Measurements from ENCODE around the gene CASKIN1. TPM values are rescaled to one million over a fixed set of nuclear protein-coding genes. Genes with fewer than 3 reads are reported as not detected.
A peak's percentile ranks its signal among the peaks of the same experiment; 100 is the strongest.

CASKIN1 gene
- polyA plus RNA-seq, 1 donor from 2014 or later: not detected

GRCh38 chr16:2183671-2184070 is 12.7 kb downstream of the CASKIN1 start:
- H3K4me1 Mint-ChIP-seq: peaks cover 0 to 4% (median 2%) of the 10 kb centered on the region in 3 donors
- H3K4me3 Mint-ChIP-seq: peak overlapping the region in 1 of 4 donors; percentile 54
- peak overlapping the region in 1 of 3 donors; percentile 59 for H3K27ac Mint-ChIP-seq
- no peaks in the 10 kb centered on the region for H3K27me3 Mint-ChIP-seq
- no peaks in the 10 kb centered on the region for H3K9me3 Mint-ChIP-seq
- H3K36me3 Mint-ChIP-seq: no peaks in the 10 kb centered on the region

GRCh38 chr16:2181952-2182351 is 14.5 kb downstream of the CASKIN1 start:
- H3K27ac Mint-ChIP-seq: peak overlapping the region in 1 of 3 donors; percentile 39
- peak overlapping the region in 1 of 4 donors; percentile 39 for H3K4me3 Mint-ChIP-seq
- peaks cover 0 to 4% (median 2%) of the 10 kb centered on the region in 3 donors for H3K4me1 Mint-ChIP-seq
- H3K36me3 Mint-ChIP-seq: no peaks in the 10 kb centered on the region
- no peaks in the 10 kb centered on the region for H3K9me3 Mint-ChIP-seq
- H3K27me3 Mint-ChIP-seq: no peaks in the 10 kb centered on the region

- peak overlapping the region in 1 of 3 donors; percentile 39 for H3K27ac Mint-ChIP-seq
- H3K27me3 Mint-ChIP-seq: no peaks in the 10 kb centered on the region
- H3K9me3 Mint-ChIP-seq: no peaks in the 10 kb centered on the region
- H3K36me3 Mint-ChIP-seq: no peaks in the 10 kb centered on the region
- peaks cover 0 to 4% (median 2%) of the 10 kb centered on the region in 3 donors for H3K4me1 Mint-ChIP-seq
- H3K4me3 Mint-ChIP-seq: peak overlapping the region in 1 of 4 donors; percentile 39
Measured at GRCh38 chr16:2180962-2181923, 15.2 kb downstream of the CASKIN1 start.

- H3K27me3 Mint-ChIP-seq: no peaks in the 10 kb centered on the region
Measured at GRCh38 chr16:2180461-2180860, 15.9 kb downstream of the CASKIN1 start.

GRCh38 chr16:2179576-2179975 is 16.8 kb downstream of the CASKIN1 start:
- no peak overlapping the region for H3K27ac Mint-ChIP-seq
- no peaks in the 10 kb centered on the region for H3K27me3 Mint-ChIP-seq
- H3K36me3 Mint-ChIP-seq: peaks cover 1% of the 10 kb centered on the region
- H3K4me3 Mint-ChIP-seq: no peak overlapping the region
- peaks cover 0 to 4% (median 2%) of the 10 kb centered on the region in 3 donors for H3K4me1 Mint-ChIP-seq
- no peaks in the 10 kb centered on the region for H3K9me3 Mint-ChIP-seq

More at GRCh38 chr16:2180461-2180860, 15.9 kb downstream of the CASKIN1 start:
- Mint-ChIP-seq H3K4me3 (no peak overlapping the region), H3K4me1 (peaks cover 0 to 4% (median 2%) of the 10 kb centered on the region in 3 donors), H3K36me3 (peaks cover 1% of the 10 kb centered on the region), H3K27ac (no peak overlapping the region), H3K9me3 (no peaks in the 10 kb centered on the region)

- Mint-ChIP-seq H3K27me3 (no peaks in the 10 kb centered on the region), H3K4me1 (peaks cover 0 to 2% (median 0%) of the 10 kb centered on the region in 3 donors), H3K9me3 (no peaks in the 10 kb centered on the region), H3K4me3 (no peak overlapping the region), H3K36me3 (peaks cover 4% of the 10 kb centered on the region), H3K27ac (no peak overlapping the region)
Measured at GRCh38 chr16:2179107-2179501, 17.3 kb downstream of the CASKIN1 start.

GRCh38 chr16:2178321-2179106 is 17.9 kb downstream of the CASKIN1 start:
- H3K27me3 Mint-ChIP-seq: no peaks in the 10 kb centered on the region
- no peak overlapping the region for H3K4me3 Mint-ChIP-seq
- peaks cover 6% of the 10 kb centered on the region for H3K36me3 Mint-ChIP-seq
- no peaks in the 10 kb centered on the region for H3K9me3 Mint-ChIP-seq
- no peak overlapping the region for H3K27ac Mint-ChIP-seq
- peaks cover 0 to under 1% (median 0%) of the 10 kb centered on the region in 3 donors for H3K4me1 Mint-ChIP-seq

- Mint-ChIP-seq H3K4me3 (peak overlapping the region in 1 of 4 donors; percentile 60), H3K36me3 (peaks cover 6% of the 10 kb centered on the region), H3K27me3 (no peaks in the 10 kb centered on the region)
Measured at GRCh38 chr16:2177561-2177960, 18.8 kb downstream of the CASKIN1 start.

GRCh38 chr16:2177101-2177500 is 19.3 kb downstream of the CASKIN1 start:
- Mint-ChIP-seq H3K27me3 (no peaks in the 10 kb centered on the region), H3K4me3 (no peak overlapping the region), H3K9me3 (no peaks in the 10 kb centered on the region), H3K4me1 (no peaks in the 10 kb centered on the region), H3K27ac (no peak overlapping the region), H3K36me3 (peaks cover 6% of the 10 kb centered on the region)

More at GRCh38 chr16:2177561-2177960, 18.8 kb downstream of the CASKIN1 start:
- no peaks in the 10 kb centered on the region for H3K4me1 Mint-ChIP-seq
- no peaks in the 10 kb centered on the region for H3K9me3 Mint-ChIP-seq
- H3K27ac Mint-ChIP-seq: no peak overlapping the region

- H3K4me1 Mint-ChIP-seq: no peaks in the 10 kb centered on the region
- no peak overlapping the region for H3K27ac Mint-ChIP-seq
- peaks cover 6% of the 10 kb centered on the region for H3K36me3 Mint-ChIP-seq
- H3K27me3 Mint-ChIP-seq: no peaks in the 10 kb centered on the region
- H3K9me3 Mint-ChIP-seq: no peaks in the 10 kb centered on the region
- H3K4me3 Mint-ChIP-seq: peak overlapping the region in 1 of 4 donors; percentile 28
Measured at GRCh38 chr16:2176047-2176446, 20.4 kb downstream of the CASKIN1 start.

- H3K27ac Mint-ChIP-seq: no peak overlapping the region
- H3K4me1 Mint-ChIP-seq: no peaks in the 10 kb centered on the region
- H3K36me3 Mint-ChIP-seq: peaks cover 6% of the 10 kb centered on the region
- H3K9me3 Mint-ChIP-seq: no peaks in the 10 kb centered on the region
- H3K27me3 Mint-ChIP-seq: no peaks in the 10 kb centered on the region
- H3K4me3 Mint-ChIP-seq: no peak overlapping the region
Measured at GRCh38 chr16:2175454-2175853, 21.0 kb downstream of the CASKIN1 start.

- H3K9me3 Mint-ChIP-seq: no peaks in the 10 kb centered on the region
Measured at GRCh38 chr16:2174396-2175131, 21.8 kb downstream of the CASKIN1 start.

GRCh38 chr16:2173916-2174315 is 22.5 kb downstream of the CASKIN1 start:
- H3K4me3 Mint-ChIP-seq: no peak overlapping the region
- H3K36me3 Mint-ChIP-seq: peaks cover 6% of the 10 kb centered on the region
- no peaks in the 10 kb centered on the region for H3K9me3 Mint-ChIP-seq
- H3K4me1 Mint-ChIP-seq: no peaks in the 10 kb centered on the region
- H3K27me3 Mint-ChIP-seq: no peaks in the 10 kb centered on the region
- H3K27ac Mint-ChIP-seq: peak overlapping the region in 1 of 3 donors; percentile 62

More at GRCh38 chr16:2174396-2175131, 21.8 kb downstream of the CASKIN1 start:
- H3K4me1 Mint-ChIP-seq: no peaks in the 10 kb centered on the region
- H3K27ac Mint-ChIP-seq: no peak overlapping the region
- H3K27me3 Mint-ChIP-seq: no peaks in the 10 kb centered on the region
- H3K36me3 Mint-ChIP-seq: peaks cover 6% of the 10 kb centered on the region
- no peak overlapping the region for H3K4me3 Mint-ChIP-seq

GRCh38 chr16:2173366-2173765 is 23.0 kb downstream of the CASKIN1 start:
- Mint-ChIP-seq H3K27ac (no peak overlapping the region), H3K9me3 (no peaks in the 10 kb centered on the region), H3K27me3 (no peaks in the 10 kb centered on the region)

More at GRCh38 chr16:2173366-2173765, 23.0 kb downstream of the CASKIN1 start:
- Mint-ChIP-seq H3K36me3 (peaks cover 6% of the 10 kb centered on the region), H3K4me1 (no peaks in the 10 kb centered on the region), H3K4me3 (no peak overlapping the region)
